BE2C (cell line): Measurements from ENCODE around the gene MMP1.
"Not testable (repeated sequence)": the region's sequence is repeated elsewhere in the genome, so short reads cannot be mapped to it uniquely, and the experiment has no call there.

Experiments used
- DNase-seq: peaks from one replicate; pipeline ENCODE4 v3.0.0-alpha.2; 2020
- H3K27me3 ChIP-seq: fragments of 250-450 bp; sonication (Bioruptor Pico); 2 replicates; pipeline ENCODE4 v1.5.1; 2020; ENCODE audit warnings: mild to moderate bottlenecking
- H3K36me3 ChIP-seq: fragments of 250-450 bp; sonication (Bioruptor Pico); 2 replicates; pipeline ENCODE4 v1.5.1; 2020; ENCODE audit warnings: mild to moderate bottlenecking
- H3K4me1 ChIP-seq: fragments of 250-450 bp; sonication (Bioruptor Pico); 2 replicates; pipeline ENCODE4 v1.5.1; 2020
- H3K4me3 ChIP-seq: 2 replicates; pipeline ENCODE4 v1.5.1; 2011; ENCODE audit warnings: low read depth, low read length
- H3K9me3 ChIP-seq: fragments of 250-450 bp; sonication (Bioruptor Pico); 2 replicates; pipeline ENCODE4 v1.5.1; 2020
- CTCF ChIP-seq: IDR thresholded peaks from 2 replicates; pipeline ENCODE4 v1.5.1; 2012; ENCODE audit warnings: mild to moderate bottlenecking, low read depth, low read length

Gene MMP1

DNA sequence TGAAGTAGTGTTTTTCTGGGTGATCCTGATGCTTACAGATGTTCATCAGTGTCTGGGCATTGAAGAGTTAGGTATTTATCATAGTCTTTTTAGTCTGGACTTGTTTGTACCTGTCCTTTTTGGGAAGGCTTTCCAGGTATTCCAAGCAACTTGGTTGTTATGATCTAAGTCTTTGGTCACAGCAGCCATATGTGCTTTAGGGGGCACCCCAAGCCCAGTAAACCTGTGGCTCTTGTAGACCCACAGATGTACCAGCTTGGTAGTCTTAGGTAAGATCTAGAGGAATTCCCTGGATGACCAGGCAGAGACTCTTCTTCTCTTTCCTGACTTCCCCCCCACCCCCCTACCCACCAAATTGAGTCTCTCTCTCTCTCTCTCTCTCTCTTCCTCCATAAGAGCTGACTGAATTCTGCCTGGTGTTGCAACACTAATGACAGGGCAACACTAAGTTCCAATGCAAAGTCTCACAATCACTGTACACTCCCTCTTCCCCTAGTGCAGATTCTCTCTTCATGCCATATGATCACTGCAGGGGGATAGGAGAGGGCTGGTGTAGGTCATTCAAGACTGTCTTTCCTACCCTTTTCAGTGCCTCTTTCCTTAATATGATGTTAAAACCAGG lies 48.7 kb downstream of the MMP1 start:
- no peaks in the 10 kb centered on the region for H3K27me3 ChIP-seq
- TF ChIP-seq CTCF: no peak
- H3K4me3 ChIP-seq: no peak overlapping the region
- no peaks in the 10 kb centered on the region for H3K36me3 ChIP-seq
- no peaks in the 10 kb centered on the region for H3K9me3 ChIP-seq
- no peak for DNase-seq
- H3K4me1 ChIP-seq: no peaks in the 10 kb centered on the region

DNA sequence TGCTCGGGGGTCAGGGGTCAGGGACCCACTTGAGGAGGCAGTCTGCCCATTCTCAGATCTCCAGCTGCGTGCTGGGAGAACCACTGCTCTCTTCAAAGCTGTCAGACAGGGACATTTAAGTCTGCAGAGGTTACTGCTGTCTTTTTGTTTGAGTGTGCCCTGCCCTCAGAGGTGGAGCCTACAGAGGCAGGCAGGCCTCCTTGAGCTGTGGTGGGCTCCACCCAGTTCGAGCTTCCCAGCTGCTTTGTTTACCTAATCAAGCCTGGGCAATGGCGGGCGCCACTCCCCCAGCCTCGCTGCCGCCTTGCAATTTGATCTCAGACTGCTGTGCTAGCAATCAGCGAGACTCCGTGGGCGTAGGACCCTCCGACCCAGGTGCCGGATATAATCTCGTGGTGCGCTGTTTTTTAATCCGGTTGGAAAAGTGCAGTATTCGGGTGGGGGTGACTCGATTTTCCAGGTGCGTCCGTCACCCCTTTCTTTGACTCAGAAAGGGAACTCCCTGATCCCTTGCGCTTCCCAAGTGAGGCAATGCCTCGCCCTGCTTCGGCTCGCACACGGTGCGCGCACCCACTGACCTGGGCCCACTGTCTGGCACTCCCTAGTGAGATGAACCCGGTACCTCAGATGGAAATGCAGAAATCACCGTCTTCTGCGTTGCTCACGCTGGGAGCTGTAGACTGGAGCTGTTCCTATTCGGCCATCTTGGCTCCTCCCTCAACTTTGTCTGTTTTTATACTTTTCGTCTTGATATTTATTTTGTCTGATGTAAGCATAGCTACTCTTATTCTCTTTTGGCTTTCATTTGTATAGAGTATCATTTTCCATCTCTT lies 51.0 kb downstream of the MMP1 start:
- H3K27me3 ChIP-seq, DNase-seq, H3K4me1 ChIP-seq, H3K36me3 ChIP-seq, H3K9me3 ChIP-seq, H3K4me3 ChIP-seq: not testable (repeated sequence)
